ENCODE results near the gene CBARP. TPM values are rescaled to one million over a fixed set of nuclear protein-coding genes. Genes with fewer than 3 reads are reported as not detected.

CBARP gene
- total and polyA plus RNA-seq, 4 donors: 0.05 to 0.25 (median 0.06) TPM; not detected in 1

DNA sequence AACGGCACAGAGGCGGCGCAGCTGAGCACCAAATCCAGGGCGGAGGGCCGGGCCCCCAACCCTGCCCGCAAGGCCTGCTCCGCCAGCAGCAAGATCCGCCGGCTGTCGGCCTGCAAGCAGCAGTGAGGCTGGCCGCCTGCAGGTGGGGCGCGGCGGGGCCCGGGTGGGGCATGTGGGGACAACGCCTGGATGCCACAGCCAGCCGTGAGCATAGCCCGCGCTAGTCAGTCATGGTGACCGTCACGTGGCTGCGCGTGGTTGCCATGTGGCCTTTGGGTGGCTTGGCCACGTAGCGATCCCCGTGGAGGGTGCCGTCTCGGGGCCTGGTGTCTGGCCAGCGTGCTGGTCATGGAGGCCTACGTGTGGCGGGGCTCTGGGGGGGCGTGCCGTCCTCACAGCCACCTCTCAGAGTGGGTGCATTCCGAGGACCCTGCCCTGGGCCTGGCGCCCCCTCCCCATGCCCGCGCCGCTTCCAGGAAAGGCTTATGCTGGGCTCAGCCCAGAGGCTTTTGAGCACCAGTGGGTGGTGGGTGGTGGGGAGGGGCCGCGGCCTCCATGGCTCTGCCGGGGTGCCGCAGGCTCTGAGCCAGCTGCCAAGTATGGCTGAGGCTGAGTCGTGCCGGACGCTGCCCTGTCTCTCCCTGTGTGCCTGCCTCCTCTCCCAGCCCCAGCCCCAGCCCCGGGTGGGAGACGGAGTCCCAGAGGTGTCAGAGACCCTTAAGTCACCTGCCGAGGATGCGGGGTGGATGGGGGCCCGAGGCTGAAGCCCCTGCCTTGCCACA is 11.1 kb downstream of the CBARP start:
- Histone ChIP-seq H3K4me1 (ENCODE audit: control insufficient read depth in 4 of 4, insufficient read depth in 4 of 4, low read length in 3 of 4) (peaks cover 0 to 1% (median under 1%) of the 10 kb centered on the region in 4 donors), H3K27ac (ENCODE audit: low read depth in 1 of 2, low read length in 2 of 2) (no peak overlapping the region), H3K36me3 (ENCODE audit: control insufficient read depth in 4 of 4, insufficient read depth in 3 of 4, low read depth in 1 of 4, low read length in 3 of 4) (peaks cover 0 to 25% (median 8%) of the 10 kb centered on the region in 4 donors), H3K27me3 (ENCODE audit: control insufficient read depth in 4 of 4, insufficient read depth in 4 of 4, low read length in 3 of 4) (no peaks in the 10 kb centered on the region), H3K9me3 (ENCODE audit: control insufficient read depth in 4 of 4, low read length in 3 of 4) (no peaks in the 10 kb centered on the region), H3K9ac (ENCODE audit: low read depth in 1 of 2, low read length in 2 of 2) (no peak overlapping the region), H3K4me3 (ENCODE audit: low read depth in 1 of 3, low read length in 3 of 3) (no peak overlapping the region)
- no peak for DNase-seq (ENCODE audit: low spot score)
- TF ChIP-seq TAF1 (conservative IDR thresholded peaks at IDR 0.05): no peak
- TF ChIP-seq HNF4A (conservative IDR thresholded peaks at IDR 0.05): no peak
- TF ChIP-seq, protein P1, sequence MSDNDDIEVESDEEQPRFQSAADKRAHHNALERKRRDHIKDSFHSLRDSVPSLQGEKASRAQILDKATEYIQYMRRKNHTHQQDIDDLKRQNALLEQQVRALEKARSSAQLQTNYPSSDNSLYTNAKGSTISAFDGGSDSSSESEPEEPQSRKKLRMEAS (IDR thresholded peaks at IDR 0.05): no peak
- TF ChIP-seq RXRA (IDR thresholded peaks at IDR 0.05): no peak
- no peak for TF ChIP-seq GABPA (IDR thresholded peaks at IDR 0.05 in 1 of 2, conservative IDR thresholded peaks at IDR 0.05 in 1 of 2)
- TF ChIP-seq, protein P2, sequence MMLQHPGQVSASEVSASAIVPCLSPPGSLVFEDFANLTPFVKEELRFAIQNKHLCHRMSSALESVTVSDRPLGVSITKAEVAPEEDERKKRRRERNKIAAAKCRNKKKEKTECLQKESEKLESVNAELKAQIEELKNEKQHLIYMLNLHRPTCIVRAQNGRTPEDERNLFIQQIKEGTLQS (IDR thresholded peaks at IDR 0.05): no peak
- no peak for TF ChIP-seq SP1 (IDR thresholded peaks at IDR 0.05)
- TF ChIP-seq JUND (IDR thresholded peaks at IDR 0.05): no peak
- TF ChIP-seq EGR1 (IDR thresholded peaks at IDR 0.05; ENCODE audit: low read depth in 2 of 2): no peak
- TF ChIP-seq, protein P3, sequence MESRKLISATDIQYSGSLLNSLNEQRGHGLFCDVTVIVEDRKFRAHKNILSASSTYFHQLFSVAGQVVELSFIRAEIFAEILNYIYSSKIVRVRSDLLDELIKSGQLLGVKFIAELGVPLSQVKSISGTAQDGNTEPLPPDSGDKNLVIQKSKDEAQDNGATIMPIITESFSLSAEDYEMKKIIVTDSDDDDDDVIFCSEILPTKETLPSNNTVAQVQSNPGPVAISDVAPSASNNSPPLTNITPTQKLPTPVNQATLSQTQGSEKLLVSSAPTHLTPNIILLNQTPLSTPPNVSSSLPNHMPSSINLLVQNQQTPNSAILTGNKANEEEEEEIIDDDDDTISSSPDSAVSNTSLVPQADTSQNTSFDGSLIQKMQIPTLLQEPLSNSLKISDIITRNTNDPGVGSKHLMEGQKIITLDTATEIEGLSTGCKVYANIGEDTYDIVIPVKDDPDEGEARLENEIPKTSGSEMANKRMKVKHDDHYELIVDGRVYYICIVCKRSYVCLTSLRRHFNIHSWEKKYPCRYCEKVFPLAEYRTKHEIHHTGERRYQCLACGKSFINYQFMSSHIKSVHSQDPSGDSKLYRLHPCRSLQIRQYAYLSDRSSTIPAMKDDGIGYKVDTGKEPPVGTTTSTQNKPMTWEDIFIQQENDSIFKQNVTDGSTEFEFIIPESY (IDR thresholded peaks at IDR 0.05): no peak
- TF ChIP-seq YY1 (IDR thresholded peaks at IDR 0.05): no peak
- no peak for TF ChIP-seq NR2F2 (IDR thresholded peaks at IDR 0.05)
- TF ChIP-seq, protein P4, sequence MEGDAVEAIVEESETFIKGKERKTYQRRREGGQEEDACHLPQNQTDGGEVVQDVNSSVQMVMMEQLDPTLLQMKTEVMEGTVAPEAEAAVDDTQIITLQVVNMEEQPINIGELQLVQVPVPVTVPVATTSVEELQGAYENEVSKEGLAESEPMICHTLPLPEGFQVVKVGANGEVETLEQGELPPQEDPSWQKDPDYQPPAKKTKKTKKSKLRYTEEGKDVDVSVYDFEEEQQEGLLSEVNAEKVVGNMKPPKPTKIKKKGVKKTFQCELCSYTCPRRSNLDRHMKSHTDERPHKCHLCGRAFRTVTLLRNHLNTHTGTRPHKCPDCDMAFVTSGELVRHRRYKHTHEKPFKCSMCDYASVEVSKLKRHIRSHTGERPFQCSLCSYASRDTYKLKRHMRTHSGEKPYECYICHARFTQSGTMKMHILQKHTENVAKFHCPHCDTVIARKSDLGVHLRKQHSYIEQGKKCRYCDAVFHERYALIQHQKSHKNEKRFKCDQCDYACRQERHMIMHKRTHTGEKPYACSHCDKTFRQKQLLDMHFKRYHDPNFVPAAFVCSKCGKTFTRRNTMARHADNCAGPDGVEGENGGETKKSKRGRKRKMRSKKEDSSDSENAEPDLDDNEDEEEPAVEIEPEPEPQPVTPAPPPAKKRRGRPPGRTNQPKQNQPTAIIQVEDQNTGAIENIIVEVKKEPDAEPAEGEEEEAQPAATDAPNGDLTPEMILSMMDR (IDR thresholded peaks at IDR 0.05; ENCODE audit: low read depth, low read length, missing input control): no peak
- no peak for TF ChIP-seq RAD21 (IDR thresholded peaks at IDR 0.05)
- TF ChIP-seq, protein P5, sequence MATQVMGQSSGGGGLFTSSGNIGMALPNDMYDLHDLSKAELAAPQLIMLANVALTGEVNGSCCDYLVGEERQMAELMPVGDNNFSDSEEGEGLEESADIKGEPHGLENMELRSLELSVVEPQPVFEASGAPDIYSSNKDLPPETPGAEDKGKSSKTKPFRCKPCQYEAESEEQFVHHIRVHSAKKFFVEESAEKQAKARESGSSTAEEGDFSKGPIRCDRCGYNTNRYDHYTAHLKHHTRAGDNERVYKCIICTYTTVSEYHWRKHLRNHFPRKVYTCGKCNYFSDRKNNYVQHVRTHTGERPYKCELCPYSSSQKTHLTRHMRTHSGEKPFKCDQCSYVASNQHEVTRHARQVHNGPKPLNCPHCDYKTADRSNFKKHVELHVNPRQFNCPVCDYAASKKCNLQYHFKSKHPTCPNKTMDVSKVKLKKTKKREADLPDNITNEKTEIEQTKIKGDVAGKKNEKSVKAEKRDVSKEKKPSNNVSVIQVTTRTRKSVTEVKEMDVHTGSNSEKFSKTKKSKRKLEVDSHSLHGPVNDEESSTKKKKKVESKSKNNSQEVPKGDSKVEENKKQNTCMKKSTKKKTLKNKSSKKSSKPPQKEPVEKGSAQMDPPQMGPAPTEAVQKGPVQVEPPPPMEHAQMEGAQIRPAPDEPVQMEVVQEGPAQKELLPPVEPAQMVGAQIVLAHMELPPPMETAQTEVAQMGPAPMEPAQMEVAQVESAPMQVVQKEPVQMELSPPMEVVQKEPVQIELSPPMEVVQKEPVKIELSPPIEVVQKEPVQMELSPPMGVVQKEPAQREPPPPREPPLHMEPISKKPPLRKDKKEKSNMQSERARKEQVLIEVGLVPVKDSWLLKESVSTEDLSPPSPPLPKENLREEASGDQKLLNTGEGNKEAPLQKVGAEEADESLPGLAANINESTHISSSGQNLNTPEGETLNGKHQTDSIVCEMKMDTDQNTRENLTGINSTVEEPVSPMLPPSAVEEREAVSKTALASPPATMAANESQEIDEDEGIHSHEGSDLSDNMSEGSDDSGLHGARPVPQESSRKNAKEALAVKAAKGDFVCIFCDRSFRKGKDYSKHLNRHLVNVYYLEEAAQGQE (IDR thresholded peaks at IDR 0.05): no peak
- no peak for TF ChIP-seq HNF4G (IDR thresholded peaks at IDR 0.05)
- TF ChIP-seq FOXA1 (IDR thresholded peaks at IDR 0.05): no peak
- no peak for TF ChIP-seq FOXA2 (IDR thresholded peaks at IDR 0.05)
- 95% methylated on average over 50 of the region's 50 CpGs for WGBS

All from liver (tissue), 9 donors.